Measurements from ENCODE around the gene TOMM34.

GRCh38 chr20:44959638-44960102 lies 527 bp downstream of the TOMM34 start:
- no peak for TF ChIP-seq CTCF (IDR thresholded peaks at IDR 0.05)
- TF ChIP-seq POLR2A (IDR thresholded peaks at IDR 0.05) = no peak
- TF ChIP-seq POLR2AphosphoS5 (IDR thresholded peaks at IDR 0.05) = no peak

All from suprapubic skin (tissue), 4 donors.